Peyer's patch (tissue), 4 donors: ENCODE data around the gene JAK1.

Experiments used
- CTCF ChIP-seq, 6 experiments: fragments of 450-650 bp in 4 of 6; fragments of 200-600 bp in 2 of 6; sonication (generic) in 1 of 6; IDR thresholded peaks; one replicate each; pipeline ENCODE4 v1.5.1; 2017 to 2019; ENCODE audit warnings: antibody characterized with exemption in 6 of 6, mild to moderate bottlenecking in 3 of 6, moderate library complexity in 1 of 6
- POLR2A ChIP-seq, 2 donors: fragments of 450-650 bp; IDR thresholded peaks; one replicate each; pipeline ENCODE4 v1.5.1; 2017; ENCODE audit warnings: antibody characterized with exemption in 2 of 2, mild to moderate bottlenecking in 2 of 2, moderate library complexity in 2 of 2

DNA sequence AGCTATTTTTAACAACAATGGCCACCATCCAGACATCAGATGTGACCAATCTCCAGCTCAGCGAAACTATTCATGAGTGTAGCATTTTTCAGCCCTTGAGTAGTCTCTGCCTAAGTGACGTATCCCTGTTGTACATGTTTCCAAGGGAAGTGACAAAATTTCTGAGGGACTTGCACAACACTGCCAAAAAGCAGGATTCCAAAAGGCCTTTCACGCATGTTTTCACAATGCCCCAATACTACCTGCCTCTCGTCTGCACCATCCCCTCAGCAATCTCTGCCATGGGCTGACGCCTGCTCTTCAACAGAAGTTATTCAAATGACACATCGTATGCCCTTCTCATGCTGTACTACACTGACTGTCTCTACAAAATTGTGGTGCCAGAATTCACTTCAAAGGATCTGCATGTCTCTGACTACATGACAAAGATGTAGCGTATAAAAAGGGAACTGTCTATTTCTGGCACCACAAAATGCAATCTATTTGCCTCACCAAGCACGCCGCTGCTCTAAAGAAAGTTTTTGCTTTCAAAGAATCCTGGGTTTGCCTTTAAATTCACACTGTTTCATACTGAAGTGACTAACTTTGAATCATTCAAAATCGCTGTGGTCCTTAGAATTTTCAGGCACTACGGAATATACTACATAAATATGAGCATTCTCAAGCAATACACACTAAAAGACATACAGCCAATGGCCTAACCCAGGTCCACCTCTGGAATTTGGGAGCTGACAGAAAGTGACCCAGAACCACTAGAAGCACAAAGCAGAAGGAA lies 32.9 kb downstream of the JAK1 start:
- TF ChIP-seq CTCF (IDR thresholded peaks at IDR 0.05) (no peak), POLR2A (IDR thresholded peaks at IDR 0.05) (no peak)
